GM18505 (cell line): ENCODE measurements around the gene U2SURP.
"Not testable (repeated sequence)": the region's sequence is repeated elsewhere in the genome, so short reads cannot be mapped to it uniquely, and the experiment has no call there.

ENCODE experiments used
- ATAC-seq: cut with Tn5 transposase; IDR thresholded peaks from one replicate; pipeline ENCODE4 v1.9.1; 2021; ENCODE audit not compliant: unreplicated experiment
- POLR2A ChIP-seq: IDR thresholded peaks from 4 replicates; pipeline ENCODE4 v1.6.1; 2011; ENCODE audit warnings: borderline replicate concordance; ENCODE audit not compliant: insufficient read depth, insufficient read length; ENCODE audit errors: extremely low read depth

U2SURP gene

GRCh38 chr3:143010024-143010423, 8.7 kb downstream of the U2SURP start:
- no peak for TF ChIP-seq POLR2A
- no peak for ATAC-seq

- ATAC-seq = no peak
- TF ChIP-seq POLR2A = no peak
Measured at GRCh38 chr3:143011705-143012104, 10.3 kb downstream of the U2SURP start.

- ATAC-seq = no peak
Measured at GRCh38 chr3:143014921-143015320, 13.6 kb downstream of the U2SURP start.

GRCh38 chr3:143016321-143016972, 15.1 kb downstream of the U2SURP start:
- ATAC-seq = no peak

More at GRCh38 chr3:143014921-143015320, 13.6 kb downstream of the U2SURP start:
- TF ChIP-seq POLR2A = no peak

DNA sequence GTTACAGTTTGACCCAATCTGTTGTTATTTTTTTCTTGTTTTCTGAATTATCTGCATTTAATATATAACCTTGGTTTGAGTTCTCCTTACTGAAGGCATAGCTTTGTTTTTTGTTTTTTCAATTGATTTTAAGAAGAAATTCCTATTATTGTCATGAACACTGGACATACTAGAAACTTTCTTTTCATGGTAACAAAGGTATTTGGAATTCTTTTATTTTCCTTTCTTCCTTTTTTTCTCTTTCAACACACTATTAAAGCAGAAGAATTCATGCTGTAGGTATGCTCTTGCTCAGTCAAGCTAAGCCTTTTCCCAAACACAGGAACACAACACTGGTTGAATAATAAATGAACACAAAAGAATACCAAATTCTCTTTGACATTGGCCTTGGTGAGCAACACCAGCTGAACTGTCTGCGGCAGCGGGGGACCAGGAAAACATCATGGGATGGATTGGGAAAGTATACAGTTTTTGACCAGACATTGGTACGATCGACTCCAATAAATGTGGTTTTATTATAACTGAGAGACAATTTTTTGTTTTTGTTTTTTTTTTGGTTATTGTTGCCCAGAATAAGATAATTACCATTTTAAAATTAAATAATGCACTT, 23.1 kb downstream of the U2SURP start:
- TF ChIP-seq POLR2A = no peak
- no peak for ATAC-seq

More at GRCh38 chr3:143016321-143016972, 15.1 kb downstream of the U2SURP start:
- no peak for TF ChIP-seq POLR2A

DNA sequence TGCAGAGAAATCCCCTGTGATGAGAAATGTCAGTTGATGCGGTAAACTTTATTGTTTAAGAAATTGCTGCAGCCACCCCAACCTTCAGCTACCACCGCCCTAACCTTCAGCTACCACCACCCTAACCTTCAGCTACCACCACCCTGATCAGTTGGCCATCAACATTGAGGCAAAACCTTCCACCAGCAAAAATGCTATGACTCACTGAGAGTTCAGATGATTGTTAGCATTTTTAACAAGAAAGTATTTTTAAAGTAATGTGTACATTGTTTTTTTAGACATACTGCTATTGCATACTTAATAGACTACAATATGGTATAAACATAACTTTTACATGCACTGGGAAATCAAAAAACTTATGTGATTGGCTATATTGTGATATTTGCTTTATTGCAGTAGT, 30.0 kb downstream of the U2SURP start:
- TF ChIP-seq POLR2A = no peak
- no peak for ATAC-seq

GRCh38 chr3:143031796-143032387, 30.5 kb downstream of the U2SURP start:
- ATAC-seq = not testable (repeated sequence)

DNA sequence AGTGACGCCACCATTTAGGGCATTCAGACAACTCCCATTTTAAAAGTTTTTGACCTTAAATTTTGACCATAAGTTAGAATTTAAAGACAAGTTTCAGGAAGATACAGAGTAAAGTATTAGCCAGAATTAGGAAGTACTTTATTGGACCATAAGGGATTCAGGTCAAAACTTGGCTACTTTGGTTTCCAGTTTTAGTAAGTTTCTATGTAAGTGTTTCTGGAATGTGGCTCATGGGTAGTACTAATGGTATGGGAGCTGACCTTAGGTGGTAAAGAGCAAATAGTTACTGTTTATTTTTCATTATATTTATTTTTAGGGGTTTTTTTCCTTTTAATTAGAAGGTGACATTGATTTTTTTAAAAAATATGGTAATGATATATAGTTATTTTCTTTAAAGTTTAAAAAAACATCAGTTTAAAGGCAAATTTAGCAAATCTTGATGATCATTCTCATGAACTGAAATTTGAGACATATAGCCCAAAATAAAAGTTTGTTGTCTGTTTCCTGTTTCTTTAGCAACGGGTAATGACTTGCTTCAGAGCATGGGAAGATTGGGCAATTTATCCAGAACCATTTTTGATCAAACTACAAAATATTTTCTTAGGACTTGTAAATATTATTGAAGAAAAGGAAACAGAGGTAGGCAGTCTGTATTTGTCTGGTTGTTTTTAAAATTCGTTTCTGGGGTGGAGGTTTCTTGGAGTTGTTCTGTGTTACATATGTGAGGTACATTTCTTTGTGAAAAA, 34.3 kb downstream of the U2SURP start:
- ATAC-seq = no peak

DNA sequence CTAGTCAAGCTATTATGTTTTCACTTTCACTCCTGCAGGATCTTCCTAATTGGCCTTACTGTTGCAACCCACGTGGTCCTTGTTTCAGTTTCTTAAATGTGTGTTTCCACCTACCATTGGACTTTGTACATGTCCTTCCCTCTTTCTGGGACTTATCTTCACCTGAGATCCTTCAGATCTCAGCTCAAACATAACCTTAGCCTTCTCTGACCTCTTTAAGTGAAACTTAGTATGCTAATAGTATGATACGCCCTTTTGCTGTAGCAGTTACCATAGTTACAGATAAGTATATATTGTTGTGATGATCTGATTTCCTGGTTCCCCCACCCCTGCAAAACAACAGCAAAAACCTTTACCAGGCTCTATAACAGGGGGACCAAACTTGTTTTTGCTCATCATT, 35.2 kb downstream of the U2SURP start:
- ATAC-seq = no peak
- no peak for TF ChIP-seq POLR2A

More for the DNA sequence above, 34.3 kb downstream of the U2SURP start:
- no peak for TF ChIP-seq POLR2A

DNA sequence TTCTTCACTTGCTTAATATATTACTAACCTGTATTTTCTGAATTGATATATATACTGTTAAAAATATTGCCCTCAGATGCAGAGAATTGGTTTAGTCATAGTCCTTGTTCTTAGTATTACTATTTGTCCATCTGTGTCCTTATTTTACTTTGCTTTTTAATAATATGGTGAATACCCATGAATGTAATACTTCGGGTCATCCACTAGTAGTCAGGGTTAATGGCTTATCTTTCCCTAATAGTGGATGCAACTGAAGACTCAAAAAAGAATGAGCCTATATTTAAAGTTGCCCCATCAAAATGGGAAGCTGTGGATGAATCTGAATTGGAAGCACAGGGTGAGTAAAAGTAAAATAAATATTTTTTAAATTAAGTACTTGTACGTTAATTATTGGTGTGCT, 36.5 kb downstream of the U2SURP start:
- TF ChIP-seq POLR2A = no peak

GRCh38 chr3:143040261-143040879, 39.0 kb downstream of the U2SURP start:
- TF ChIP-seq POLR2A = no peak
- ATAC-seq = no peak

More for the DNA sequence above, 36.5 kb downstream of the U2SURP start:
- ATAC-seq = no peak

DNA sequence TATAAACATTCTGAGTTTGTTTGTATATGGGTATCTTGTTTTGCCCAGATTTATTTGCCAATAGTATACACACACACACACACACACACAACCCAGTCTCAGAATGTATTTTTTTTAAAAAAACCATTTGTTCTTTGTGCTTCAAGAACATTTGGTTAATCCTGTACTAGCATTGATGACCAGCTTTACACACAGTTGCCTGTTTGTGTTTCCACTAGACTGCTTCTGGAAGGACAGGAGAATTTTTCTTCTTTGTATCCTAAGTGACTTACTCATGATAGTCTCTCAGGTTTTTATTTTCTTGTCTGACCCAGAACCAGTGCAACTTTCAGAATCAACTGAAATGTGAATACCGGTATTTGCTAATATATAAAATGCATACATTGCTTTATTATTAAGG, 40.5 kb downstream of the U2SURP start:
- TF ChIP-seq POLR2A = no peak
- no peak for ATAC-seq

DNA sequence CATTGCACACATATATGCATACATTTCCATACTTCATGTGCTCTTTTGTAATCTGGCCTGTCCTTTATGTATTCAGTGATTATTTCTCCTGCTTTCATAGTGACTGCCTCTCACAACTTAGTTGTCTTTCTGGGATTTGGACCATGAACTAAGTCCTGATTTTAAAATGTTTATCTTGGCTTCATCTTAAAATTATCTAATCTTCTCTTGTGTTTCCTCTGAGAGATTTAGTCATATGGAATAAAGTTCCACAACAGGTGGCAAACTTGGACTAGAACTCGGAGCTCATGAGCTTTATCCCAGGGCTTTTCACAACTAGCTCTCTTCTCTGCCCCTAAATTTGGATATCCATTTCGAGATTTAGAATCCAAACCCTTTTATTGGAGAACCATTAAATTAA, 44.3 kb downstream of the U2SURP start:
- ATAC-seq = no peak
- no peak for TF ChIP-seq POLR2A

GRCh38 chr3:143046075-143046474, 44.7 kb downstream of the U2SURP start:
- not testable (repeated sequence) for ATAC-seq

DNA sequence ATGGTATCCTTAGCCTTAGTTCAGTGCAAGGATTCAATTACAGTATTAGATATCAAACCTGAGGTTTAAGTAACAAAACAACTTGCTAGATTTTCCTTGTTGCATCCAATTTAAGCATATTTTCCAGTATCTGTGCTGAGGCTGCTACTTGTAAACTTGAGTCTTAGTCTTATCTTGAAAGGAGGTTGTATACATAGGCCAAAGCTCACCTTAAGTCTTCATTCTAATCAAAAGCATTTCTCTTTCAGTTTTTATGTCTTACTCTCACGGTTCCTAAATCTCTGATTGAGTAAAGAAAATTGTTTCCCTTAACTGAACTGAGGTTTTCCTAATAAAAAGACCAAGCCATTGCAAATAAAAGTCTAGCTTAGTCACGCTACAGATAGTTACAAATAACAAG, 52.6 kb downstream of the U2SURP start:
- no peak for TF ChIP-seq POLR2A
- no peak for ATAC-seq
